Peyer's patch (tissue), 4 donors: ENCODE measurements around the gene CALN1.

Source experiments
- POLR2A ChIP-seq, 2 donors: fragments of 450-650 bp; IDR thresholded peaks; one replicate each; pipeline ENCODE4 v1.5.1; 2017; ENCODE audit warnings: antibody characterized with exemption in 2 of 2, mild to moderate bottlenecking in 2 of 2, moderate library complexity in 2 of 2
- TF ChIP-seq, protein P1 (sequence below), 6 experiments: fragments of 450-650 bp in 4 of 6; fragments of 200-600 bp in 2 of 6; sonication (generic) in 1 of 6; IDR thresholded peaks; one replicate each; pipeline ENCODE4 v1.5.1; 2017 to 2019; ENCODE audit warnings: antibody characterized with exemption in 6 of 6, mild to moderate bottlenecking in 3 of 6, moderate library complexity in 1 of 6

DNA sequence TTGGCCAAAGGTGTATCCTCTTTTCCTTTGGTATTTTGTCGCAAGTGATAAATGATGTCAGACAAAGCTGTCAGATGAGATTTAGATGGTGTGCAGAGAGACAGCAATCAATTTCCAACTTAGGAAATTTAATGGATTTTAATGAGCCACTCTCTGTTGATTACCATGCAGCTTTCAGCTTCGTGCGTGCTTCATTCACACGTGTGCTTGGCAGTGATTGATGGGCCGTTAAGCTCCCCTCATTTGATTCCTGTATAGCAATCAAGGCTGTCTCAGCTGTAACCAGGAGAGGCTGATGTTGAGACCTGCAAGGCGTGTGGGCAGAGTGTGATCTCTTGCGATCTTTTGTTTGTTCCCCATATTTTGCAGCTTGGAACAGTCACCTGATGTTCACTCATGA, 439.6 kb downstream of the CALN1 start:
- TF ChIP-seq, protein P1, sequence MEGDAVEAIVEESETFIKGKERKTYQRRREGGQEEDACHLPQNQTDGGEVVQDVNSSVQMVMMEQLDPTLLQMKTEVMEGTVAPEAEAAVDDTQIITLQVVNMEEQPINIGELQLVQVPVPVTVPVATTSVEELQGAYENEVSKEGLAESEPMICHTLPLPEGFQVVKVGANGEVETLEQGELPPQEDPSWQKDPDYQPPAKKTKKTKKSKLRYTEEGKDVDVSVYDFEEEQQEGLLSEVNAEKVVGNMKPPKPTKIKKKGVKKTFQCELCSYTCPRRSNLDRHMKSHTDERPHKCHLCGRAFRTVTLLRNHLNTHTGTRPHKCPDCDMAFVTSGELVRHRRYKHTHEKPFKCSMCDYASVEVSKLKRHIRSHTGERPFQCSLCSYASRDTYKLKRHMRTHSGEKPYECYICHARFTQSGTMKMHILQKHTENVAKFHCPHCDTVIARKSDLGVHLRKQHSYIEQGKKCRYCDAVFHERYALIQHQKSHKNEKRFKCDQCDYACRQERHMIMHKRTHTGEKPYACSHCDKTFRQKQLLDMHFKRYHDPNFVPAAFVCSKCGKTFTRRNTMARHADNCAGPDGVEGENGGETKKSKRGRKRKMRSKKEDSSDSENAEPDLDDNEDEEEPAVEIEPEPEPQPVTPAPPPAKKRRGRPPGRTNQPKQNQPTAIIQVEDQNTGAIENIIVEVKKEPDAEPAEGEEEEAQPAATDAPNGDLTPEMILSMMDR (IDR thresholded peaks at IDR 0.05) = no peak
- TF ChIP-seq POLR2A (IDR thresholded peaks at IDR 0.05) = no peak
